GM13977 (cell line): ENCODE measurements around the gene CHMP2B.

Source experiments
- DNase-seq: peaks from one replicate; pipeline ENCODE4 v3.0.0; 2012; ENCODE audit warnings: low spot score
- CTCF ChIP-seq: IDR thresholded peaks from 2 replicates; pipeline ENCODE4 v1.5.1; 2012; ENCODE audit warnings: mild to moderate bottlenecking, control low read depth; ENCODE audit not compliant: insufficient read depth; ENCODE audit errors: extremely low read depth, missing control alignments
- in situ Hi-C: fragments of 300-500 bp; cut with MboI; formaldehyde crosslinking; loops from one replicate; pipeline ENCODE4 v1.12.0; 2022; ENCODE audit warnings: low sequenced_read_pairs, low pct_unique_long_range_greater_than_20kb, mixed read lengths, inconsistent platforms; ENCODE audit not compliant: unreplicated experiment

The CHMP2B gene

GRCh38 chr3:87206070-87206469 is 21.0 kb upstream of the CHMP2B start:
- in situ Hi-C loops = no loop called here
- no peak for DNase-seq
- TF ChIP-seq CTCF = no peak

- in situ Hi-C loops = no loop called here
- DNase-seq = no peak
- TF ChIP-seq CTCF = no peak
Observed at GRCh38 chr3:87206635-87207034, 20.5 kb upstream of the CHMP2B start.

GRCh38 chr3:87207460-87207859 is 19.6 kb upstream of the CHMP2B start:
- TF ChIP-seq CTCF = no peak
- in situ Hi-C loops = no loop called here
- no peak for DNase-seq

- in situ Hi-C loops = no loop called here
- no peak for DNase-seq
- no peak for TF ChIP-seq CTCF
Observed at GRCh38 chr3:87209111-87209510, 18.0 kb upstream of the CHMP2B start.

GRCh38 chr3:87218560-87218959 is 8.5 kb upstream of the CHMP2B start:
- TF ChIP-seq CTCF = no peak
- DNase-seq = no peak
- in situ Hi-C loops = no loop called here

GRCh38 chr3:87219611-87220010 is 7.5 kb upstream of the CHMP2B start:
- no peak for DNase-seq
- in situ Hi-C loops = no loop called here
- no peak for TF ChIP-seq CTCF

GRCh38 chr3:87225659-87226058 is 1.4 kb upstream of the CHMP2B start:
- in situ Hi-C loops = no loop called here
- TF ChIP-seq CTCF = no peak
- no peak for DNase-seq
